NCI-H1436 (cell line): ENCODE data around the gene FBXL17.
A peak's percentile ranks its signal among the peaks of the same experiment; 100 is the strongest.

Experiments used
- DNase-seq: peaks from one replicate; lab custom pipeline; 2025; lab: John Stamatoyannopoulos, UW

The FBXL17 gene

GRCh38 chr5:108084105-108084504, 297.8 kb downstream of the FBXL17 start:
- no peak for DNase-seq

- no peak for DNase-seq
These were observed 298.7 kb downstream of the FBXL17 start for GRCh38 chr5:108083232-108083631.

- no peak for DNase-seq
These were observed 300.2 kb downstream of the FBXL17 start for GRCh38 chr5:108081707-108082106.

GRCh38 chr5:108079753-108080152, 302.1 kb downstream of the FBXL17 start:
- no peak for DNase-seq

- no peak for DNase-seq
These were observed 303.0 kb downstream of the FBXL17 start for GRCh38 chr5:108078882-108079281.

- no peak for DNase-seq
These were observed 303.6 kb downstream of the FBXL17 start for GRCh38 chr5:108078345-108078744.

DNA sequence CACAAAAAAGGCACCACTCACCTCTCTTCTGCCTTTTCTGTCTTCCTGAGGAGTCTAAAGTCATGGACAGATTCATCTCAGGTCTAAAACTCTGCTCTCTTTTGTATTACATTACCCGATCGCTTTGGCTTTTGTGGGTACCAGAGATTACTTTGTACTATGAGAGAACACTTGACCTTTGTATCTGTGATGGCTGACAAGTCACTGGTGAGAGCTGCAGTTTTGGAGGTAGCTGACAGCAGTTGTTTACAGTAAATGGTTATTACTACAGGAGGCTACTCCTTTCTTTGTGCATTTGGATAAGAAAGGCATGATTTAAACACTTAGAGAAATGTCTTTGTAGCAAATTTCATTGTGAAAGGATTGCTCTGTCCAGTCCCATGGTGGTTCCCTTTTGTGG, 307.3 kb downstream of the FBXL17 start:
- no peak for DNase-seq

GRCh38 chr5:108064302-108064701, 317.6 kb downstream of the FBXL17 start:
- no peak for DNase-seq

DNA sequence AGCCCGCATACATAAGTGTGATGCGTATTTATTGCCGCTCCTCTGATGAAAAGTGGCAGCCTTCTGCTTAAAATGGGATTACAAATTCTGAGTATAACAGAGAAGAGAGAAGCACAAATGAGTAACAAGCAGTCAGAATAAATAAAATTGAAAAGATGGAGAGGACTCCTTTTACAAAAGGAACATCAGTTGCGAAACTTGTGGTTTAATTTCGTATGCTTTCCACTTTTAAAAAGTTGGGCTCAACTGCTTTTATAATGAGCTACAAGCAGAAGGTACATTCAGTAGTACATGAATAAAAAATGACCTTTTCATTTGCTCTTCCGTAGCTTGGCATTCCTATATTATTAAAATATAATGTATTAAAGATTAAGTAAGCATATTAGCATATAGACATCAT, 320.0 kb downstream of the FBXL17 start:
- DNase-seq = no peak

- DNase-seq = no peak
These were observed 321.6 kb downstream of the FBXL17 start for GRCh38 chr5:108060340-108060739.

DNA sequence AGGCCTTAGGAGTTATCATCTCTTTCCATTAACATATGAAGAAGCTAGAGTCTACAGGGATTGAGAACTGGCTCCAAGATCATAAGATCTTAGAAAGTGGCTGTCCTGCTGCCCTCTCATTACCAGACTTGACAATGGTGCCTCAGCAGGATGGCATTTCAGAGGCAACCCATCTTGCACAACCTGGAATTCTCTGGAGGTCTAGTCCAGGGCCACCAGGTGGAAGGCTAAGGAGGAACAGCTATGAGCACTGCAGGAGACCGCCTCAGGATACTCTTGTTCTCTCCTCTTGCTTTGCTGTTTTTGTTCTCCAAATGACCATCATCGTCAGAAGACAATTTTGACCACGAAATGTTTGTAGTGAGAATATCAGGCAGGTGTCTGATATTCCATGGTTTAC, 322.6 kb downstream of the FBXL17 start:
- no peak for DNase-seq

GRCh38 chr5:108054349-108054748, 327.5 kb downstream of the FBXL17 start:
- no peak for DNase-seq

GRCh38 chr5:108046955-108047670, 334.8 kb downstream of the FBXL17 start:
- DNase-seq = peak; percentile 21

GRCh38 chr5:108036482-108036881, 345.4 kb downstream of the FBXL17 start:
- no peak for DNase-seq

GRCh38 chr5:108028883-108029282, 353.0 kb downstream of the FBXL17 start:
- no peak for DNase-seq

GRCh38 chr5:108028412-108028811, 353.5 kb downstream of the FBXL17 start:
- DNase-seq = no peak

- DNase-seq = no peak
These were observed 355.9 kb downstream of the FBXL17 start for GRCh38 chr5:108025957-108026356.

GRCh38 chr5:108024986-108025385, 356.9 kb downstream of the FBXL17 start:
- peak; percentile 12 for DNase-seq

- no peak for DNase-seq
These were observed 365.8 kb downstream of the FBXL17 start for GRCh38 chr5:108016101-108016500.

GRCh38 chr5:108006791-108007190, 375.1 kb downstream of the FBXL17 start:
- DNase-seq = no peak

- no peak for DNase-seq
These were observed 378.7 kb downstream of the FBXL17 start for GRCh38 chr5:108003178-108003577.

DNA sequence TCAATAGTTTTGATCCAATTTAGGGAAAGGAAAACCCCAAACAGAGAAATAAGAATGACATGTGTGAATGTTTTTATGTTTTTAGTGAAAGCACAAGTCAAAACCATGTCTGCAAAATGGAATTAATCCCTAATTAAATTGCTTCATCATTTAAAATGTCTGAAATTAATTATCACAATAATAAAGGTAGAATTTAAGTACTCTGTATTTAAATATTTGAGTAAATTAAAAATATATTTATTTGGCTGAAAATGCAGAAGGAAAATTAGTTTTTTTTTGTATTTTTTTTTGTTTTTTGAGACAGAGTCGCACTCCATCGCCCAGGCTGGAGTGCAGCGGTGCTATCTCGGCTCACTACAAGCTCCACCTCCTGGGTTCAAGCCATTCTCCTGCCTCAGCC, 380.7 kb downstream of the FBXL17 start:
- no peak for DNase-seq

DNA sequence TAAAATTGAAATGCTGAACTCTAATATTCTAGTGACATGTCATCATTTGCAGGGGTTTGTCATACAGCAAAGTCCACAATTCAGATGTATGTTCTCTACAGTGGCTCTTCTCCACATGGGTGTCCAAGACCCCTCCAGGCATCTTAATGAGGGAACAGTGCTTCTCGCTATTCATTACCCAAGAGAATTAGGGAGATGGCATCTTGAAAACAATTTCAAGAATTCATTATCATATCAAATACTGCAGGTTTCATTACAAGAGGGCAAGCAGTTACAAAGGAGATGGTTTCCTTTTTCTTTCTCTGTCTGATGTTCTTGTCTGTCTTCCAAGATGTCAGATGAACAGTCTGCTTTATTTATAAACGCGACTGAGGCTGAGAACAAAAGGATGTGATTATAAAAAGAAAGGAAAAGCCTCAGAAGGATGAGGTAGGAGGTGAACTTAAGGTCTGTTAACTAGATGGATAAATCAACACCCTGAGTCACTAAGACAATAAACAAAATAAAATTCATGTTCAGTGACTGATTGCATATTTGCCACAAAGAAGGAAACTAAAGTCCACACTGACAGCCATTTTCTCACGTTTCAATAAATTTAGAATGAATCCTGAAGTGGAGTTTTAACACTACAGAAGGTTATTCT, 384.4 kb downstream of the FBXL17 start:
- no peak for DNase-seq

- no peak for DNase-seq
These were observed 388.6 kb downstream of the FBXL17 start for GRCh38 chr5:107993341-107993740.
